SK-N-SH treated with all-trans-retinoic acid at 6 μM for 48 hours (cell line): ENCODE measurements around the gene DNAH2.

Source experiments
- ATAC-seq: fragments of 200-7000 bp; cut with Tn5 transposase; 3 replicates; pipeline ENCODE4 v1.9.1; 2020; ENCODE audit warnings: mild to moderate bottlenecking, moderate library complexity
- ARNTL ChIP-seq: fragments of 450-650 bp; formaldehyde crosslinking; IDR thresholded peaks from 2 replicates; pipeline ENCODE4 v1.5.0; 2020; ENCODE audit warnings: low read depth, mild to moderate bottlenecking, moderate library complexity, borderline replicate concordance
- BACH2 ChIP-seq: fragments of 250-450 bp; sonication (Bioruptor Pico); IDR thresholded peaks from 2 replicates; pipeline ENCODE4 v1.9.0; 2021; ENCODE audit warnings: mild to moderate bottlenecking, borderline replicate concordance
- CREB5 ChIP-seq: fragments of 250-450 bp; sonication (Bioruptor Pico); IDR thresholded peaks from 2 replicates; pipeline ENCODE4 v1.5.1; 2020; ENCODE audit warnings: low read depth, mild to moderate bottlenecking, moderate library complexity
- CSDC2 ChIP-seq: fragments of 250-450 bp; sonication (Bioruptor Pico); IDR thresholded peaks from 2 replicates; pipeline ENCODE4 v1.5.0; 2020; ENCODE audit warnings: mild to moderate bottlenecking, moderate library complexity
- CSRNP3 ChIP-seq: fragments of 250-450 bp; sonication (Bioruptor Pico); IDR thresholded peaks from 2 replicates; pipeline ENCODE4 v1.5.1; 2021; ENCODE audit warnings: mild to moderate bottlenecking, moderate library complexity
- ESRRG ChIP-seq: fragments of 250-450 bp; sonication (Bioruptor Pico); IDR thresholded peaks from 2 replicates; pipeline ENCODE4 v1.6.1; 2021; ENCODE audit warnings: mild to moderate bottlenecking
- GLIS3 ChIP-seq: fragments of 250-450 bp; sonication (Bioruptor Pico); IDR thresholded peaks from 2 replicates; pipeline ENCODE4 v1.5.0; 2020; ENCODE audit warnings: mild to moderate bottlenecking, moderate library complexity
- ISL1 ChIP-seq: fragments of 250-450 bp; sonication (Bioruptor Pico); IDR thresholded peaks from 2 replicates; pipeline ENCODE4 v2.1.2; 2022; ENCODE audit warnings: mild to moderate bottlenecking, moderate library complexity
- OSR1 ChIP-seq: fragments of 250-450 bp; sonication (Bioruptor Pico); IDR thresholded peaks from 2 replicates; pipeline ENCODE4 v1.8.0; 2022; ENCODE audit warnings: moderate library complexity, mild to moderate bottlenecking, inconsistent platforms
- POU6F1 ChIP-seq: fragments of 250-450 bp; sonication (Bioruptor Pico); IDR thresholded peaks from 2 replicates; pipeline ENCODE4 v1.8.0; 2021; ENCODE audit warnings: low read depth, mild to moderate bottlenecking, moderate library complexity, borderline replicate concordance
- PPARA ChIP-seq: fragments of 250-450 bp; sonication (Bioruptor Pico); IDR thresholded peaks from 2 replicates; pipeline ENCODE4 v1.5.0; 2020; ENCODE audit warnings: mild to moderate bottlenecking, borderline replicate concordance
- RARB ChIP-seq: fragments of 250-450 bp; sonication (Bioruptor Pico); IDR thresholded peaks from 2 replicates; pipeline ENCODE4 v1.8.0; 2021; ENCODE audit warnings: mild to moderate bottlenecking, moderate library complexity
- SNAI2 ChIP-seq: fragments of 250-450 bp; sonication (Bioruptor Pico); IDR thresholded peaks from 2 replicates; pipeline ENCODE4 v1.5.0; 2020; ENCODE audit warnings: mild to moderate bottlenecking, moderate library complexity
- TCF4 ChIP-seq: fragments of 250-450 bp; sonication (Bioruptor Pico); IDR thresholded peaks from 2 replicates; pipeline ENCODE4 v1.8.0; 2021; ENCODE audit warnings: mild to moderate bottlenecking, moderate library complexity, borderline replicate concordance
- TOX ChIP-seq: fragments of 250-450 bp; sonication (Bioruptor Pico); IDR thresholded peaks from 2 replicates; pipeline ENCODE4 v1.8.0; 2021; ENCODE audit warnings: mild to moderate bottlenecking, moderate library complexity, borderline replicate concordance
- ZC3H10 ChIP-seq: fragments of 250-450 bp; sonication (Bioruptor Pico); IDR thresholded peaks from 2 replicates; pipeline ENCODE4 v1.5.1; 2021; ENCODE audit warnings: mild to moderate bottlenecking, moderate library complexity
- ZFP3 ChIP-seq: fragments of 250-450 bp; sonication (Bioruptor Pico); IDR thresholded peaks from 2 replicates; pipeline ENCODE4 v1.5.0; 2020; ENCODE audit warnings: mild to moderate bottlenecking, moderate library complexity
- ZFP30 ChIP-seq: fragments of 450-650 bp; formaldehyde crosslinking; IDR thresholded peaks from 2 replicates; pipeline ENCODE4 v1.5.0; 2022; ENCODE audit warnings: mild to moderate bottlenecking, moderate library complexity
- ZNF70 ChIP-seq: fragments of 450-650 bp; formaldehyde crosslinking; IDR thresholded peaks from 2 replicates; pipeline ENCODE4 v1.5.0; 2020; ENCODE audit warnings: mild to moderate bottlenecking, moderate library complexity
- TF ChIP-seq, protein P1 (sequence below): fragments of 250-450 bp; sonication (Bioruptor Pico); IDR thresholded peaks from 2 replicates; pipeline ENCODE4 v1.8.0; 2020; ENCODE audit warnings: mild to moderate bottlenecking, moderate library complexity, borderline replicate concordance
- TF ChIP-seq, protein P2 (sequence below): fragments of 250-450 bp; sonication (Bioruptor Pico); IDR thresholded peaks from 2 replicates; pipeline ENCODE4 v1.5.0; 2020; ENCODE audit warnings: mild to moderate bottlenecking, moderate library complexity

DNAH2 gene

GRCh38 chr17:7834542-7834956, 117.0 kb downstream of the DNAH2 start:
- ATAC-seq, result peak; percentile 2
- TF ChIP-seq ZNF70, result no peak
- TF ChIP-seq CSDC2 (CRISPR knock-in tag), result no peak

- TF ChIP-seq ARNTL (CRISPR knock-in tag) (peak; percentile 97), ISL1 (CRISPR knock-in tag) (no peak)
- TF ChIP-seq, protein P1, sequence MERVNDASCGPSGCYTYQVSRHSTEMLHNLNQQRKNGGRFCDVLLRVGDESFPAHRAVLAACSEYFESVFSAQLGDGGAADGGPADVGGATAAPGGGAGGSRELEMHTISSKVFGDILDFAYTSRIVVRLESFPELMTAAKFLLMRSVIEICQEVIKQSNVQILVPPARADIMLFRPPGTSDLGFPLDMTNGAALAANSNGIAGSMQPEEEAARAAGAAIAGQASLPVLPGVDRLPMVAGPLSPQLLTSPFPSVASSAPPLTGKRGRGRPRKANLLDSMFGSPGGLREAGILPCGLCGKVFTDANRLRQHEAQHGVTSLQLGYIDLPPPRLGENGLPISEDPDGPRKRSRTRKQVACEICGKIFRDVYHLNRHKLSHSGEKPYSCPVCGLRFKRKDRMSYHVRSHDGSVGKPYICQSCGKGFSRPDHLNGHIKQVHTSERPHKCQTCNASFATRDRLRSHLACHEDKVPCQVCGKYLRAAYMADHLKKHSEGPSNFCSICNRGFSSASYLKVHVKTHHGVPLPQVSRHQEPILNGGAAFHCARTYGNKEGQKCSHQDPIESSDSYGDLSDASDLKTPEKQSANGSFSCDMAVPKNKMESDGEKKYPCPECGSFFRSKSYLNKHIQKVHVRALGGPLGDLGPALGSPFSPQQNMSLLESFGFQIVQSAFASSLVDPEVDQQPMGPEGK (CRISPR knock-in tag), result peak; percentile 82; the same call in 1 of the 2 replicates
- ATAC-seq, result peak; percentile 58
Measured at GRCh38 chr17:7834957-7835813, 117.6 kb downstream of the DNAH2 start.

DNA sequence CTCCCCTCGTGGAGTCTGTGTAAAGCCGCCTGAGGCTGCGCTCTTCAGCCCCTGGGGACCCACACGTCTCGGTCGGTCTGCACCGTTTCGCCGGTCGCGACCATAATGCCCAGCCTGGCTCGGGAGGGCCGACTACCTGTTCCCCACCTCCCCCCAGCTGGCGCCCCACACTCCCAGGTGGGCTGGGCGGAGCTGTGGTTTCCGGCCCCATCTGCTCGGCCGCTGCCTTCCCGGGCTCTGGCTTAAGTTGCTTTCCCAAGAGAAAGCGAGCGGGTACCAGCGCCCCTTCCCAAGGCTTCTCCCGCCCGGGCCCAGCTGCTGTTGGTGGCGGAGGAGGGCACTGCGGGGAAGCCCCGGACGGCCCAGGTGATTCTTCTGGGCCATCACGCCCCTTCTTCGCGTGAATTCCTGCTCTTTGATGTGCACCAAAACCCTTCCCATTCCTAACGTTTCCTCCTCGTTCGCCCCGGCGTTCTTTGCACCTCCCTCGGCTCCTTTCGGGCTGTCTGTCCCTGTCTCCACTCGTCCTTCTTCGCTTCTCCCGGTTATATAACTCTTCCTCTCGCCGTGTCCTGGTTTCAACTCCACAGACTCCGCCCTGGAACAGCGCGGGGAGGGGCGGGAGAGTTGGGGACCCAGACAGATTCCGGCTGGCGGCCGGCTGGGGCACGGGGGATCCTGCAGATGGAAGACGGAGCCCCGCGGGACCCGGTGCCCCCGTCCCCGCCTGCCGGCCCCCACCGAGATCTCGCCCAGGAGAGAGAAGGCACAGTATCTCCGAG, 118.5 kb downstream of the DNAH2 start:
- TF ChIP-seq GLIS3 (no peak), PPARA (CRISPR knock-in tag) (no peak), TCF4 (CRISPR knock-in tag) (no peak), ESRRG (CRISPR knock-in tag) (no peak), CREB5 (CRISPR knock-in tag) (no peak), CSRNP3 (no peak), SNAI2 (CRISPR knock-in tag) (no peak), ZFP3 (CRISPR knock-in tag) (no peak), TOX (CRISPR knock-in tag) (no peak), BACH2 (CRISPR knock-in tag) (no peak), OSR1 (no peak), ZFP30 (no peak), CSDC2 (CRISPR knock-in tag) (no peak), RARB (CRISPR knock-in tag) (no peak), ZC3H10 (CRISPR knock-in tag) (no peak), ISL1 (CRISPR knock-in tag) (no peak), POU6F1 (CRISPR knock-in tag) (no peak), ZNF70 (no peak)
- TF ChIP-seq, protein P2, sequence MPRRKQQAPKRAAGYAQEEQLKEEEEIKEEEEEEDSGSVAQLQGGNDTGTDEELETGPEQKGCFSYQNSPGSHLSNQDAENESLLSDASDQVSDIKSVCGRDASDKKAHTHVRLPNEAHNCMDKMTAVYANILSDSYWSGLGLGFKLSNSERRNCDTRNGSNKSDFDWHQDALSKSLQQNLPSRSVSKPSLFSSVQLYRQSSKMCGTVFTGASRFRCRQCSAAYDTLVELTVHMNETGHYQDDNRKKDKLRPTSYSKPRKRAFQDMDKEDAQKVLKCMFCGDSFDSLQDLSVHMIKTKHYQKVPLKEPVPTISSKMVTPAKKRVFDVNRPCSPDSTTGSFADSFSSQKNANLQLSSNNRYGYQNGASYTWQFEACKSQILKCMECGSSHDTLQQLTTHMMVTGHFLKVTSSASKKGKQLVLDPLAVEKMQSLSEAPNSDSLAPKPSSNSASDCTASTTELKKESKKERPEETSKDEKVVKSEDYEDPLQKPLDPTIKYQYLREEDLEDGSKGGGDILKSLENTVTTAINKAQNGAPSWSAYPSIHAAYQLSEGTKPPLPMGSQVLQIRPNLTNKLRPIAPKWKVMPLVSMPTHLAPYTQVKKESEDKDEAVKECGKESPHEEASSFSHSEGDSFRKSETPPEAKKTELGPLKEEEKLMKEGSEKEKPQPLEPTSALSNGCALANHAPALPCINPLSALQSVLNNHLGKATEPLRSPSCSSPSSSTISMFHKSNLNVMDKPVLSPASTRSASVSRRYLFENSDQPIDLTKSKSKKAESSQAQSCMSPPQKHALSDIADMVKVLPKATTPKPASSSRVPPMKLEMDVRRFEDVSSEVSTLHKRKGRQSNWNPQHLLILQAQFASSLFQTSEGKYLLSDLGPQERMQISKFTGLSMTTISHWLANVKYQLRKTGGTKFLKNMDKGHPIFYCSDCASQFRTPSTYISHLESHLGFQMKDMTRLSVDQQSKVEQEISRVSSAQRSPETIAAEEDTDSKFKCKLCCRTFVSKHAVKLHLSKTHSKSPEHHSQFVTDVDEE (CRISPR knock-in tag), result no peak
- ATAC-seq, result peak; percentile 44
